GM19193 (cell line): Measurements from ENCODE around the gene TMEM18.

ENCODE experiments used
- POLR2A ChIP-seq: IDR thresholded peaks from 4 replicates; pipeline ENCODE4 v1.6.1; 2011; ENCODE audit not compliant: insufficient read depth, insufficient read length; ENCODE audit errors: extremely low read depth

Gene TMEM18

GRCh38 chr2:667332-667999 is 9.7 kb downstream of the TMEM18 start:
- TF ChIP-seq POLR2A, result no peak

GRCh38 chr2:666441-666840 is 10.8 kb downstream of the TMEM18 start:
- no peak for TF ChIP-seq POLR2A

- TF ChIP-seq POLR2A, result no peak
Observed at GRCh38 chr2:665340-666073, 11.7 kb downstream of the TMEM18 start.

- no peak for TF ChIP-seq POLR2A
Observed at GRCh38 chr2:664063-664462, 13.1 kb downstream of the TMEM18 start.

GRCh38 chr2:663221-663620 is 14.0 kb downstream of the TMEM18 start:
- no peak for TF ChIP-seq POLR2A

- no peak for TF ChIP-seq POLR2A
Observed at GRCh38 chr2:661360-661635, 15.9 kb downstream of the TMEM18 start.

GRCh38 chr2:660586-661359 is 16.4 kb downstream of the TMEM18 start:
- no peak for TF ChIP-seq POLR2A

GRCh38 chr2:660029-660428 is 17.2 kb downstream of the TMEM18 start:
- TF ChIP-seq POLR2A, result no peak

- no peak for TF ChIP-seq POLR2A
Observed at GRCh38 chr2:658426-658825, 18.8 kb downstream of the TMEM18 start.

GRCh38 chr2:657766-658165 is 19.4 kb downstream of the TMEM18 start:
- TF ChIP-seq POLR2A, result no peak

GRCh38 chr2:656676-657075 is 20.5 kb downstream of the TMEM18 start:
- TF ChIP-seq POLR2A, result no peak

GRCh38 chr2:655626-656025 is 21.6 kb downstream of the TMEM18 start:
- no peak for TF ChIP-seq POLR2A

GRCh38 chr2:654896-655295 is 22.3 kb downstream of the TMEM18 start:
- TF ChIP-seq POLR2A, result no peak

- no peak for TF ChIP-seq POLR2A
Observed at GRCh38 chr2:653645-654425, 23.4 kb downstream of the TMEM18 start.

- no peak for TF ChIP-seq POLR2A
Observed at GRCh38 chr2:652881-653480, 24.2 kb downstream of the TMEM18 start.
